GM23338 (cell line): ENCODE data around the gene OCEL1. TPM values are rescaled to one million over a fixed set of nuclear protein-coding genes. Genes with fewer than 3 reads are reported as not detected.

Source experiments
- ATAC-seq: fragments of 200-7000 bp; cut with Tn5 transposase; 3 replicates; pipeline ENCODE4 v1.9.1; 2020
- DNase-seq: peaks from one replicate; pipeline ENCODE4 v3.0.0-alpha.2; 2015; ENCODE audit warnings: low spot score
- H2AFZ ChIP-seq: fragments of 200-600 bp; sonication (generic); 2 replicates; pipeline ENCODE4 v1.8.0; 2016; ENCODE audit warnings: antibody characterized with exemption, mild to moderate bottlenecking, moderate library complexity
- H3F3A ChIP-seq: fragments of 200-600 bp; sonication (generic); replicated peaks from 2 replicates; pipeline ENCODE4 v1.8.0; 2017; ENCODE audit warnings: antibody characterized with exemption, mixed run types, low read depth
- H3K27ac ChIP-seq: fragments of 200-600 bp; sonication (generic); 2 replicates; pipeline ENCODE4 v1.6.1; 2016; ENCODE audit warnings: low read depth
- H3K27me3 ChIP-seq: fragments of 200-600 bp; sonication (generic); 2 replicates; pipeline ENCODE4 v1.8.0; 2016; ENCODE audit warnings: mild to moderate bottlenecking, mixed run types, moderate library complexity; ENCODE audit not compliant: insufficient read depth
- H3K36me3 ChIP-seq: fragments of 200-600 bp; sonication (generic); 2 replicates; pipeline ENCODE4 v1.8.0; 2016; ENCODE audit warnings: mild to moderate bottlenecking; ENCODE audit not compliant: insufficient read depth
- H3K4me1 ChIP-seq: fragments of 200-600 bp; sonication (generic); 2 replicates; pipeline ENCODE4 v1.8.0; 2016; ENCODE audit warnings: mild to moderate bottlenecking, moderate library complexity; ENCODE audit not compliant: insufficient read depth
- H3K4me2 ChIP-seq: fragments of 200-600 bp; sonication (generic); 2 replicates; pipeline ENCODE4 v1.7.1; 2017; ENCODE audit warnings: mixed run types
- H3K4me3 ChIP-seq: fragments of 200-600 bp; sonication (generic); 2 replicates; pipeline ENCODE4 v1.6.1; 2016; ENCODE audit warnings: mixed run types
- H3K79me2 ChIP-seq: fragments of 200-600 bp; sonication (generic); replicated peaks from 2 replicates; pipeline ENCODE4 v1.8.0; 2017; ENCODE audit warnings: mild to moderate bottlenecking; ENCODE audit not compliant: insufficient read depth
- H3K9me2 ChIP-seq: fragments of 200-600 bp; sonication (generic); 2 replicates; pipeline ENCODE4 v1.8.0; 2017; ENCODE audit not compliant: insufficient read depth
- H4K20me1 ChIP-seq: fragments of 200-600 bp; sonication (generic); replicated peaks from 2 replicates; pipeline ENCODE4 v1.8.0; 2017; ENCODE audit warnings: mild to moderate bottlenecking; ENCODE audit not compliant: insufficient read depth
- H3K27ac Mint-ChIP-seq: 2 replicates; pipeline ENCODE4 v1.8.0; 2020; ENCODE audit warnings: inconsistent platforms, mild to moderate bottlenecking, moderate library complexity, mixed read lengths
- H3K27me3 Mint-ChIP-seq: 3 replicates; pipeline ENCODE4 v1.8.0; 2022; ENCODE audit warnings: low read depth, mild to moderate bottlenecking, moderate library complexity, mixed read lengths, inconsistent platforms; ENCODE audit not compliant: insufficient read depth, poor library complexity
- H3K36me3 Mint-ChIP-seq: 3 replicates; pipeline ENCODE4 v1.8.0; 2021; ENCODE audit warnings: low read depth, mild to moderate bottlenecking, inconsistent platforms, moderate library complexity, mixed read lengths
- H3K4me1 Mint-ChIP-seq: 3 replicates; pipeline ENCODE4 v1.8.0; 2020; ENCODE audit warnings: mild to moderate bottlenecking, inconsistent platforms, mixed read lengths
- H3K4me3 Mint-ChIP-seq: 3 replicates; pipeline ENCODE4 v1.8.0; 2021; ENCODE audit warnings: moderate library complexity, mild to moderate bottlenecking, inconsistent platforms, mixed read lengths
- H3K9me3 Mint-ChIP-seq: 3 replicates; pipeline ENCODE4 v1.8.0; 2020; ENCODE audit warnings: moderate library complexity, mild to moderate bottlenecking, inconsistent platforms, mixed read lengths
- CREB1 ChIP-seq: fragments of 250-450 bp; sonication (Bioruptor Pico); IDR thresholded peaks from 2 replicates; pipeline ENCODE4 v1.5.0; 2020; ENCODE audit warnings: low read depth, mild to moderate bottlenecking, moderate library complexity
- EZH2 ChIP-seq: fragments of 200-600 bp; sonication (generic); IDR thresholded peaks from one replicate; pipeline ENCODE4 v1.8.0; 2017; ENCODE audit warnings: antibody characterized with exemption, mild to moderate bottlenecking, low read depth; ENCODE audit not compliant: unreplicated experiment
- EZH2phosphoT487 ChIP-seq: fragments of 200-600 bp; sonication (generic); IDR thresholded peaks from one replicate; pipeline ENCODE4 v1.8.1; 2018; ENCODE audit warnings: antibody characterized with exemption; ENCODE audit not compliant: unreplicated experiment
- JUNB ChIP-seq: IDR thresholded peaks from one replicate; pipeline ENCODE4 v1.6.1; 2016; ENCODE audit warnings: antibody characterized with exemption; ENCODE audit not compliant: unreplicated experiment
- NANOG ChIP-seq: IDR thresholded peaks from 2 replicates; pipeline ENCODE4 v1.6.1; 2016; ENCODE audit warnings: antibody characterized with exemption, borderline replicate concordance
- POLR2AphosphoS5 ChIP-seq: IDR thresholded peaks from 2 replicates; pipeline ENCODE4 v1.6.1; 2016; ENCODE audit warnings: antibody characterized with exemption, low read depth
- STAT1 ChIP-seq: IDR thresholded peaks from one replicate; pipeline ENCODE4 v1.6.1; 2016; ENCODE audit warnings: antibody characterized with exemption; ENCODE audit not compliant: unreplicated experiment
- ZNF114 ChIP-seq: fragments of 250-450 bp; sonication (Bioruptor Pico); IDR thresholded peaks from 2 replicates; pipeline ENCODE4 v1.5.0; 2020; ENCODE audit warnings: mild to moderate bottlenecking, moderate library complexity
- ZNF331 ChIP-seq: fragments of 250-450 bp; sonication (Bioruptor Pico); IDR thresholded peaks from 2 replicates; pipeline ENCODE4 v1.5.0; 2020; ENCODE audit warnings: low read depth, mild to moderate bottlenecking, moderate library complexity
- polyA plus RNA-seq: library from polyadenylated mRNA; unstranded; fragments of >200 nt; fragmentation: Nextera tagmentation; extraction: Ambion mirVana; gene quantifications from 2 replicates; pipeline ENCODE4 v1.2.1, GENCODE V29; 2016
- total RNA-seq: library from RNA; depleted of rRNA; stranded (reverse); fragments of >200 nt; shearing (Covaris generic); gene quantifications from 2 replicates; pipeline ENCODE4 v1.2.3, GENCODE V29; 2014
- TF ChIP-seq, protein P1 (sequence below): fragments of 250-450 bp; sonication (Bioruptor Pico); IDR thresholded peaks from 2 replicates; pipeline ENCODE4 v1.5.0; 2020; ENCODE audit warnings: mild to moderate bottlenecking, moderate library complexity
- TF ChIP-seq, protein P2 (sequence below): IDR thresholded peaks from 2 replicates; pipeline ENCODE4 v1.6.1; 2016; ENCODE audit warnings: antibody characterized with exemption
- TF ChIP-seq, protein P3 (sequence below): IDR thresholded peaks from one replicate; pipeline ENCODE4 v1.6.1; 2018; ENCODE audit warnings: antibody characterized with exemption; ENCODE audit not compliant: unreplicated experiment
- TF ChIP-seq, protein P4 (sequence below), 2 experiments: fragments of 200-600 bp in 1 of 2; sonication (generic) in 1 of 2; conservative IDR thresholded peaks; 2 replicates each; pipeline versions ENCODE4 v1.5.1 to v1.6.1; 2016 to 2017; ENCODE audit warnings: antibody characterized with exemption in 2 of 2, low read depth in 2 of 2, mild to moderate bottlenecking in 2 of 2, moderate library complexity in 1 of 2

Gene OCEL1
- total and polyA plus RNA-seq, 2 experiments from 2014 or later, result 12.7 to 47.4 TPM

DNA sequence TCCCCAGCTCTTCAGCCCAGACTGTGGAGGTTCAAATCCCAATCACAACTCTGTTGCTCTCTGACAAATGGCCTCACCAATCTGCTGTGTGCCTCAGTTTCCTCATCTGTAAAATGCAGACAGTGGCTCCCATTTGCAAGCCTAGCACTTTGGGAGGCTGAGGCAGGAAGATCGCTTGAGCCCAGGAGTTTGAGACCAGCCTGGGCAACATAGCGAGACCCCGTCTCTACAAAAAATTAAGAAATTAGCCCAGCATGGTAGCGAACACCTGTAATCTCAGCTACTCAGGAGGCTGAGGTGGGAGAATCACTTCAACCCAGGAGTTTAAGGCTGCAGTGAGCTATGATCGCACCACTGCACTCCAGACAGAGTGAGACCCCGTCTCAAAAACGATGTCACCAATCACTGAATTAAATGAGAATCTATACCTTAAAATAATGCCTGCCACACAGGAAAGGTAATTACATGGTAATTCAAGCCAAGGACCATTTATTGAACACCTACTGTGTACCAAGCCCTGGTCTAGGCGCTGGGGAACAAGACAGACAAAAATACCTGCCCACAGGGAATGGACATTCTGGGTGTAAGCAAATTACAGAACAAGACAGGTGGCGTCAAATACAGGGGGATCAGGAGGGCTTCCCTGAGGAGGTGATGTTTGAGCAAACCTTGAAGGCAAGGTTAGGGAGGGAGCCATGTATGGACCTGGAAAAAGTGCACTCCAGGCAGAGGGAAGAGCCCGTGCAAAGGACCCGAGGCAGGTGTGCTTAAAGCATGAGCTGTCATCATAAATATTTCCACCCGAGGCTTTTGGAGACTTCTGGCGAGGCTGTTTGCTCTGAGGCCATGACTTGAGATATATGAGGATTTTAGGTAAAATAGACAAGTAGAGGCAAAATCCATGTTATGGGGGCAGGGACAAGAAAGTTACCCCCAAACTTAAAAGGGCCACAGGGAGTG, 12.0 kb downstream of the OCEL1 start:
- Histone ChIP-seq H2AFZ (no peak overlapping the region), H3K4me1 (peaks cover 14% of the 10 kb centered on the region), H3K27ac (no peak overlapping the region), H3K9me2 (no peaks in the 10 kb centered on the region), H3K4me3 (no peak overlapping the region), H3K27me3 (no peaks in the 10 kb centered on the region), H3K79me2 (peaks cover 65% of the 10 kb centered on the region), H3K4me2 (no peak overlapping the region), H4K20me1 (peaks cover 21% of the 10 kb centered on the region), H3F3A (peaks cover 37% of the 10 kb centered on the region), H3K36me3 (no peaks in the 10 kb centered on the region; the same call in 1 of the 2 replicates)
- Mint-ChIP-seq H3K27ac (no peak overlapping the region), H3K9me3 (no peaks in the 10 kb centered on the region), H3K4me1 (peaks cover 36% of the 10 kb centered on the region), H3K27me3 (peaks cover 15% of the 10 kb centered on the region), H3K4me3 (peak overlapping the region; percentile 26; the same call in 1 of the 3 replicates), H3K36me3 (peaks cover 38% of the 10 kb centered on the region)
- ATAC-seq, result no peak
- no peak for DNase-seq
- TF ChIP-seq EZH2 (no peak), EZH2phosphoT487 (no peak), JUNB (no peak), POLR2AphosphoS5 (no peak), ZNF114 (no peak), NANOG (no peak), STAT1 (no peak), CREB1 (CRISPR knock-in tag) (no peak), ZNF331 (CRISPR knock-in tag) (no peak)
- TF ChIP-seq, protein P1, sequence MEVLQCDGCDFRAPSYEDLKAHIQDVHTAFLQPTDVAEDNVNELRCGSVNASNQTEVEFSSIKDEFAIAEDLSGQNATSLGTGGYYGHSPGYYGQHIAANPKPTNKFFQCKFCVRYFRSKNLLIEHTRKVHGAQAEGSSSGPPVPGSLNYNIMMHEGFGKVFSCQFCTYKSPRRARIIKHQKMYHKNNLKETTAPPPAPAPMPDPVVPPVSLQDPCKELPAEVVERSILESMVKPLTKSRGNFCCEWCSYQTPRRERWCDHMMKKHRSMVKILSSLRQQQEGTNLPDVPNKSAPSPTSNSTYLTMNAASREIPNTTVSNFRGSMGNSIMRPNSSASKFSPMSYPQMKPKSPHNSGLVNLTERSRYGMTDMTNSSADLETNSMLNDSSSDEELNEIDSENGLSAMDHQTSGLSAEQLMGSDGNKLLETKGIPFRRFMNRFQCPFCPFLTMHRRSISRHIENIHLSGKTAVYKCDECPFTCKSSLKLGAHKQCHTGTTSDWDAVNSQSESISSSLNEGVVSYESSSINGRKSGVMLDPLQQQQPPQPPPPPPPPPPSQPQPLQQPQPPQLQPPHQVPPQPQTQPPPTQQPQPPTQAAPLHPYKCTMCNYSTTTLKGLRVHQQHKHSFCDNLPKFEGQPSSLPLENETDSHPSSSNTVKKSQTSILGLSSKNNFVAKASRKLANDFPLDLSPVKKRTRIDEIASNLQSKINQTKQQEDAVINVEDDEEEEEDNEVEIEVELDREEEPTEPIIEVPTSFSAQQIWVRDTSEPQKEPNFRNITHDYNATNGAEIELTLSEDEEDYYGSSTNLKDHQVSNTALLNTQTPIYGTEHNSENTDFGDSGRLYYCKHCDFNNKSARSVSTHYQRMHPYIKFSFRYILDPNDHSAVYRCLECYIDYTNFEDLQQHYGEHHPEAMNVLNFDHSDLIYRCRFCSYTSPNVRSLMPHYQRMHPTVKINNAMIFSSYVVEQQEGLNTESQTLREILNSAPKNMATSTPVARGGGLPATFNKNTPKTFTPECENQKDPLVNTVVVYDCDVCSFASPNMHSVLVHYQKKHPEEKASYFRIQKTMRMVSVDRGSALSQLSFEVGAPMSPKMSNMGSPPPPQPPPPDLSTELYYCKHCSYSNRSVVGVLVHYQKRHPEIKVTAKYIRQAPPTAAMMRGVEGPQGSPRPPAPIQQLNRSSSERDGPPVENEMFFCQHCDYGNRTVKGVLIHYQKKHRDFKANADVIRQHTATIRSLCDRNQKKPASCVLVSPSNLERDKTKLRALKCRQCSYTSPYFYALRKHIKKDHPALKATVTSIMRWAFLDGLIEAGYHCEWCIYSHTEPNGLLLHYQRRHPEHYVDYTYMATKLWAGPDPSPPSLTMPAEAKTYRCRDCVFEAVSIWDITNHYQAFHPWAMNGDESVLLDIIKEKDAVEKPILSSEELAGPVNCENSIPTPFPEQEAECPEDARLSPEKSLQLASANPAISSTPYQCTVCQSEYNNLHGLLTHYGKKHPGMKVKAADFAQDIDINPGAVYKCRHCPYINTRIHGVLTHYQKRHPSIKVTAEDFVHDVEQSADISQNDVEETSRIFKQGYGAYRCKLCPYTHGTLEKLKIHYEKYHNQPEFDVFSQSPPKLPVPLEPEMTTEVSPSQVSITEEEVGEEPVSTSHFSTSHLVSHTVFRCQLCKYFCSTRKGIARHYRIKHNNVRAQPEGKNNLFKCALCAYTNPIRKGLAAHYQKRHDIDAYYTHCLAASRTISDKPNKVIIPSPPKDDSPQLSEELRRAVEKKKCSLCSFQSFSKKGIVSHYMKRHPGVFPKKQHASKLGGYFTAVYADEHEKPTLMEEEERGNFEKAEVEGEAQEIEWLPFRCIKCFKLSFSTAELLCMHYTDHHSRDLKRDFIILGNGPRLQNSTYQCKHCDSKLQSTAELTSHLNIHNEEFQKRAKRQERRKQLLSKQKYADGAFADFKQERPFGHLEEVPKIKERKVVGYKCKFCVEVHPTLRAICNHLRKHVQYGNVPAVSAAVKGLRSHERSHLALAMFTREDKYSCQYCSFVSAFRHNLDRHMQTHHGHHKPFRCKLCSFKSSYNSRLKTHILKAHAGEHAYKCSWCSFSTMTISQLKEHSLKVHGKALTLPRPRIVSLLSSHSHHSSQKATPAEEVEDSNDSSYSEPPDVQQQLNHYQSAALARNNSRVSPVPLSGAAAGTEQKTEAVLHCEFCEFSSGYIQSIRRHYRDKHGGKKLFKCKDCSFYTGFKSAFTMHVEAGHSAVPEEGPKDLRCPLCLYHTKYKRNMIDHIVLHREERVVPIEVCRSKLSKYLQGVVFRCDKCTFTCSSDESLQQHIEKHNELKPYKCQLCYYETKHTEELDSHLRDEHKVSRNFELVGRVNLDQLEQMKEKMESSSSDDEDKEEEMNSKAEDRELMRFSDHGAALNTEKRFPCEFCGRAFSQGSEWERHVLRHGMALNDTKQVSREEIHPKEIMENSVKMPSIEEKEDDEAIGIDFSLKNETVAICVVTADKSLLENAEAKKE (CRISPR knock-in tag), result no peak
- TF ChIP-seq, protein P2, sequence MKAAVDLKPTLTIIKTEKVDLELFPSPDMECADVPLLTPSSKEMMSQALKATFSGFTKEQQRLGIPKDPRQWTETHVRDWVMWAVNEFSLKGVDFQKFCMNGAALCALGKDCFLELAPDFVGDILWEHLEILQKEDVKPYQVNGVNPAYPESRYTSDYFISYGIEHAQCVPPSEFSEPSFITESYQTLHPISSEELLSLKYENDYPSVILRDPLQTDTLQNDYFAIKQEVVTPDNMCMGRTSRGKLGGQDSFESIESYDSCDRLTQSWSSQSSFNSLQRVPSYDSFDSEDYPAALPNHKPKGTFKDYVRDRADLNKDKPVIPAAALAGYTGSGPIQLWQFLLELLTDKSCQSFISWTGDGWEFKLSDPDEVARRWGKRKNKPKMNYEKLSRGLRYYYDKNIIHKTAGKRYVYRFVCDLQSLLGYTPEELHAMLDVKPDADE, result no peak
- TF ChIP-seq, protein P3, sequence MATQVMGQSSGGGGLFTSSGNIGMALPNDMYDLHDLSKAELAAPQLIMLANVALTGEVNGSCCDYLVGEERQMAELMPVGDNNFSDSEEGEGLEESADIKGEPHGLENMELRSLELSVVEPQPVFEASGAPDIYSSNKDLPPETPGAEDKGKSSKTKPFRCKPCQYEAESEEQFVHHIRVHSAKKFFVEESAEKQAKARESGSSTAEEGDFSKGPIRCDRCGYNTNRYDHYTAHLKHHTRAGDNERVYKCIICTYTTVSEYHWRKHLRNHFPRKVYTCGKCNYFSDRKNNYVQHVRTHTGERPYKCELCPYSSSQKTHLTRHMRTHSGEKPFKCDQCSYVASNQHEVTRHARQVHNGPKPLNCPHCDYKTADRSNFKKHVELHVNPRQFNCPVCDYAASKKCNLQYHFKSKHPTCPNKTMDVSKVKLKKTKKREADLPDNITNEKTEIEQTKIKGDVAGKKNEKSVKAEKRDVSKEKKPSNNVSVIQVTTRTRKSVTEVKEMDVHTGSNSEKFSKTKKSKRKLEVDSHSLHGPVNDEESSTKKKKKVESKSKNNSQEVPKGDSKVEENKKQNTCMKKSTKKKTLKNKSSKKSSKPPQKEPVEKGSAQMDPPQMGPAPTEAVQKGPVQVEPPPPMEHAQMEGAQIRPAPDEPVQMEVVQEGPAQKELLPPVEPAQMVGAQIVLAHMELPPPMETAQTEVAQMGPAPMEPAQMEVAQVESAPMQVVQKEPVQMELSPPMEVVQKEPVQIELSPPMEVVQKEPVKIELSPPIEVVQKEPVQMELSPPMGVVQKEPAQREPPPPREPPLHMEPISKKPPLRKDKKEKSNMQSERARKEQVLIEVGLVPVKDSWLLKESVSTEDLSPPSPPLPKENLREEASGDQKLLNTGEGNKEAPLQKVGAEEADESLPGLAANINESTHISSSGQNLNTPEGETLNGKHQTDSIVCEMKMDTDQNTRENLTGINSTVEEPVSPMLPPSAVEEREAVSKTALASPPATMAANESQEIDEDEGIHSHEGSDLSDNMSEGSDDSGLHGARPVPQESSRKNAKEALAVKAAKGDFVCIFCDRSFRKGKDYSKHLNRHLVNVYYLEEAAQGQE, result no peak
- TF ChIP-seq, protein P4, sequence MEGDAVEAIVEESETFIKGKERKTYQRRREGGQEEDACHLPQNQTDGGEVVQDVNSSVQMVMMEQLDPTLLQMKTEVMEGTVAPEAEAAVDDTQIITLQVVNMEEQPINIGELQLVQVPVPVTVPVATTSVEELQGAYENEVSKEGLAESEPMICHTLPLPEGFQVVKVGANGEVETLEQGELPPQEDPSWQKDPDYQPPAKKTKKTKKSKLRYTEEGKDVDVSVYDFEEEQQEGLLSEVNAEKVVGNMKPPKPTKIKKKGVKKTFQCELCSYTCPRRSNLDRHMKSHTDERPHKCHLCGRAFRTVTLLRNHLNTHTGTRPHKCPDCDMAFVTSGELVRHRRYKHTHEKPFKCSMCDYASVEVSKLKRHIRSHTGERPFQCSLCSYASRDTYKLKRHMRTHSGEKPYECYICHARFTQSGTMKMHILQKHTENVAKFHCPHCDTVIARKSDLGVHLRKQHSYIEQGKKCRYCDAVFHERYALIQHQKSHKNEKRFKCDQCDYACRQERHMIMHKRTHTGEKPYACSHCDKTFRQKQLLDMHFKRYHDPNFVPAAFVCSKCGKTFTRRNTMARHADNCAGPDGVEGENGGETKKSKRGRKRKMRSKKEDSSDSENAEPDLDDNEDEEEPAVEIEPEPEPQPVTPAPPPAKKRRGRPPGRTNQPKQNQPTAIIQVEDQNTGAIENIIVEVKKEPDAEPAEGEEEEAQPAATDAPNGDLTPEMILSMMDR (conservative IDR thresholded peaks at IDR 0.05; ENCODE audit: low read depth in 2 of 2), result no peak
